Measurements from ENCODE around the gene FAM120A.

GRCh38 chr9:93541005-93541404 is 89.5 kb downstream of the FAM120A start:
- no peak for TF ChIP-seq TEAD2 (CRISPR knock-in tag; IDR thresholded peaks at IDR 0.05)
- no peak for TF ChIP-seq NFIC (IDR thresholded peaks at IDR 0.05; ENCODE audit: low read length)
- no peak for TF ChIP-seq RXRA (CRISPR knock-in tag; IDR thresholded peaks at IDR 0.05)
- no peak for TF ChIP-seq CTCF (CRISPR knock-in tag; IDR thresholded peaks at IDR 0.05)
- TF ChIP-seq ZNF430 (CRISPR knock-in tag; IDR thresholded peaks at IDR 0.05), result no peak
- TF ChIP-seq AGO1 (IDR thresholded peaks at IDR 0.05; ENCODE audit: low read depth, low read length, poor library complexity, severe bottlenecking), result no peak
- no peak for TF ChIP-seq ZNF335 (CRISPR knock-in tag; IDR thresholded peaks at IDR 0.05)
- no peak for TF ChIP-seq THAP7 (CRISPR knock-in tag; IDR thresholded peaks at IDR 0.05)
- no peak for TF ChIP-seq ZBTB40 (IDR thresholded peaks at IDR 0.05)
- TF ChIP-seq ZBTB40 (CRISPR knock-in tag; IDR thresholded peaks at IDR 0.05), result no peak
- no peak for TF ChIP-seq ZFYVE20 (CRISPR knock-in tag; IDR thresholded peaks at IDR 0.05; ENCODE audit: borderline replicate concordance, low read depth)
- TF ChIP-seq ZNF333 (CRISPR knock-in tag; IDR thresholded peaks at IDR 0.05; ENCODE audit: borderline replicate concordance), result no peak

Measured in HepG2 (cell line).